ENCODE results near the gene FAM193B. TPM values are rescaled to one million over a fixed set of nuclear protein-coding genes. Genes with fewer than 3 reads are reported as not detected.

The FAM193B gene
- total RNA-seq, 1 experiment from 2014 or later, result 58.5 TPM

DNA sequence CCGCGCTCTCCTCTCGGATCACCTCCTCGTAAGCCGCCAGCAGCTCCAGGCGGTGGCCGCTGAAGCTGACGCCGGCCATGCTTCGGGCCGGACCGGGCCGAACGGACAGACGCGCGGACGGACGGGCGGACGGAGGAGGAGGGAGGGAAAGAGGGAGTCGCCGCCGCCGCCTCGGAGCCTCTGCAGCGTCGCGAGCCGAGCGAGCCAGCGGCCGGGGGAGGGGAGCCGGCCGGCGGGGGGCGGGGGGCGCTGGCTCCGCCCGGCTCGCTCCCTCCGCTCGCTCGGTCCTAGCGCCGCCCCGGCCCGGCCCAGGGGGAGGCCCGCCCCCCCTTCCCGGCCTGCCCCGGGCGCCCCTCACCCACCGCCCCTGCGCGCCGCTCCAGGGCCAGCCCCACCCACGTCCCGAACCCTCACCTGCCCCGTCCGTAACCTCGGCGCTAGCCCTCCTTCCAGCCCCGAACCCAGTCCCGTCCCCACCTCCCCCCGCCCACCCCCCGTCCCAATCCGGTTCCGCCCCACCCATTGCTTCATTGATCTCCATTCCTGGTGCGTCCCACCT lies 80.8 kb downstream of the FAM193B start, which contains the start of gene DBN1:
TSS of gene DBN1 (minus strand) at position 192 of the 559 bp plus-strand sequence. CDS start at position 79, 113 bp downstream.
- no TSS peak for BruUV-seq (replicated peaks)
- no peaks in the 10 kb centered on the region for H3K27me3 ChIP-seq (ENCODE audit: control insufficient read depth, insufficient read depth, low read length)
- H3K4me3 ChIP-seq (ENCODE audit: low read depth in 2 of 2, low read length in 2 of 2), result peak within 1 kb of the TSS; percentile 75 to 78
- TF ChIP-seq REST (IDR thresholded peaks at IDR 0.05; ENCODE audit: insufficient read depth in 1 of 2, low read depth in 2 of 2, low read length in 1 of 2) (no peak), POLR2AphosphoS5 (IDR thresholded peaks at IDR 0.05; ENCODE audit: low read depth, low read length) (peak; percentile 34; the same call in 1 of the 2 replicates), SIN3A (IDR thresholded peaks at IDR 0.05; ENCODE audit: borderline replicate concordance, insufficient read depth, low read depth, low read length) (no peak), TCF7L2 (IDR thresholded peaks at IDR 0.05; ENCODE audit: low read depth, low read length) (no peak)
- TF ChIP-seq, protein P1, sequence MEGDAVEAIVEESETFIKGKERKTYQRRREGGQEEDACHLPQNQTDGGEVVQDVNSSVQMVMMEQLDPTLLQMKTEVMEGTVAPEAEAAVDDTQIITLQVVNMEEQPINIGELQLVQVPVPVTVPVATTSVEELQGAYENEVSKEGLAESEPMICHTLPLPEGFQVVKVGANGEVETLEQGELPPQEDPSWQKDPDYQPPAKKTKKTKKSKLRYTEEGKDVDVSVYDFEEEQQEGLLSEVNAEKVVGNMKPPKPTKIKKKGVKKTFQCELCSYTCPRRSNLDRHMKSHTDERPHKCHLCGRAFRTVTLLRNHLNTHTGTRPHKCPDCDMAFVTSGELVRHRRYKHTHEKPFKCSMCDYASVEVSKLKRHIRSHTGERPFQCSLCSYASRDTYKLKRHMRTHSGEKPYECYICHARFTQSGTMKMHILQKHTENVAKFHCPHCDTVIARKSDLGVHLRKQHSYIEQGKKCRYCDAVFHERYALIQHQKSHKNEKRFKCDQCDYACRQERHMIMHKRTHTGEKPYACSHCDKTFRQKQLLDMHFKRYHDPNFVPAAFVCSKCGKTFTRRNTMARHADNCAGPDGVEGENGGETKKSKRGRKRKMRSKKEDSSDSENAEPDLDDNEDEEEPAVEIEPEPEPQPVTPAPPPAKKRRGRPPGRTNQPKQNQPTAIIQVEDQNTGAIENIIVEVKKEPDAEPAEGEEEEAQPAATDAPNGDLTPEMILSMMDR (IDR thresholded peaks at IDR 0.05), result no peak
- H3K9me3 ChIP-seq (ENCODE audit: control insufficient read depth, insufficient read depth, low read depth, low read length), result no peaks in the 10 kb centered on the region
- CTCF ChIA-PET, result no interaction called here
- H3K4me1 ChIP-seq (ENCODE audit: control insufficient read depth, insufficient read depth, low read length), result peaks cover 34% of the 10 kb centered on the region
- peak within 1 kb of the TSS; percentile 85 for H3K27ac ChIP-seq (ENCODE audit: low read length)
- in situ Hi-C loops (cut with HindIII; ENCODE audit: low pct_unique_long_range_greater_than_20kb, low sequenced_read_pairs) (no loop called here), intact Hi-C loops (cut with micrococcal nuclease; ENCODE audit: unreplicated experiment) (no loop called here)
- POLR2A ChIA-PET, result interaction anchor here (0.8 kb wide), 1 partner anchor 71 kb away, joined by 3 read pairs; no protein-coding TSS in a partner anchor
- ATAC-seq (peak; percentile 77), DNase-seq (ENCODE audit: low read depth, low spot score) (no peak)
- H3K36me3 ChIP-seq (ENCODE audit: control insufficient read depth, insufficient read depth, low read length), result no peaks in the 10 kb centered on the region; the same call in 1 of the 2 replicates

DNA sequence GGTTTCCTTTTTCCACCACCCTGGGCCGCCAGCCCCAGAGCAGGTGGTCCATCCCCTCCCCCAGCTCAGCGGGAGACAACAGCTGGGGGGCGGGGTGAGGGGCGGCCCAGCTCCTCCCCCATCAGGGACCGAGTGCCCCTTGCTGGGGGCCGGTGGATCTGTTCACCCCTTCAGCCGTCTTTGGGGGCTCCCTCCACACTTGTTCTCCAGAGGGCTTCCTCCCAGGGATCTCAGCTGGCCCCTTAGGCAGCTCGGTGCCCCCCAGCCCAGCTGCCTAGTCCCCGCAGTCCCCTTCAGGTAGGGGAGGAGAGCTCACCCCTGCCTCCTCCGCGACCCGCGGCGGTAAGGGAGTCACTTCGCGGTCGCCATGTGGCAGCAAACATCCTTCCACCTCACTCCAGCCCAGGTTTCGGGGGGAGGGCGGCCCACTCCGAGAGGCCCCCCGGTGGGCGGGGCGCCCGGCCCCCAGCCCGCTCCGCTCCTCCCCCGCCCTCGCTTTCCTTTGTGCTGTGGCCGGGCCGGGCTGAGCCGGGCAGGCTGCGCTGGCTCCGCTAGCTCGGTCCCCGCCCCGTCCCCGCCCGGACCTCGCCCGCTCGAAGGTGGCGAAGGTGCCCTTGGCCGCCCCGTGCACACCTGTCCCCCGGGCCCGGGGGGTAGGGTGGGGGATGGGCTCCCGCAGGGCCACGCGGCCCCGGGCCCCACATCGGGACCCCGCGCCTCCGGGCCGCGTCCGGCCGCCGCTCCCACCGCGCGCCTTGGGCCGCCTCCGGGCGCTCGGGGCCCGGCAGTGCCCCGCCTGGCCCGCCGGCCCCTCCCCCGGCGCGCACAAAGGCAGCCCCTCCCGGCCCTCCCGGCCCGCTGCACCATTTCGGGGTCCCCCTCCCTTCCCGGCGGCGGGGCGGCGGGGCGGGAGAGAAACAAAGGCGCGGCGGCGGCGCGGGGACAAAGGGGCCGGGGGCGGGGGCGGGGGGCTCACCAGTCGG lies 81.6 kb downstream of the FAM193B start:
- Histone ChIP-seq H3K36me3 (ENCODE audit: control insufficient read depth, insufficient read depth, low read length) (no peaks in the 10 kb centered on the region; the same call in 1 of the 2 replicates), H3K4me3 (ENCODE audit: low read depth in 2 of 2, low read length in 2 of 2) (peak overlapping the region; percentile 75 to 78), H3K27ac (ENCODE audit: low read length) (peak overlapping the region; percentile 79), H3K27me3 (ENCODE audit: control insufficient read depth, insufficient read depth, low read length) (no peaks in the 10 kb centered on the region), H3K9me3 (ENCODE audit: control insufficient read depth, insufficient read depth, low read depth, low read length) (no peaks in the 10 kb centered on the region), H3K4me1 (ENCODE audit: control insufficient read depth, insufficient read depth, low read length) (peaks cover 34% of the 10 kb centered on the region)
- in situ Hi-C loops (cut with HindIII; ENCODE audit: low pct_unique_long_range_greater_than_20kb, low sequenced_read_pairs), result no loop called here
- TF ChIP-seq POLR2AphosphoS5 (IDR thresholded peaks at IDR 0.05; ENCODE audit: low read depth, low read length), result no peak
- TF ChIP-seq SIN3A (IDR thresholded peaks at IDR 0.05; ENCODE audit: borderline replicate concordance, insufficient read depth, low read depth, low read length), result peak; percentile 37; the same call in 1 of the 2 replicates
- no TSS peak for BruUV-seq (replicated peaks)
- DNase-seq (ENCODE audit: low read depth, low spot score) (no peak), ATAC-seq (peak; percentile 60)
- intact Hi-C loops (cut with micrococcal nuclease; ENCODE audit: unreplicated experiment), result no loop called here
- ChIA-PET POLR2A (interaction anchor here (0.5 to 1.2 kb wide), 4 partner anchors 9 to 70 kb away, joined by 3 to 6 read pairs (median 4); partner anchors contain the start of gene PDLIM7), CTCF (interaction anchor here (0.7 kb wide), 1 partner anchor 15 kb away, joined by 6 read pairs; no protein-coding TSS in a partner anchor)

Data from Panc1 (cell line).